HG02938 (cell line): ENCODE data around the gene INO80.

Experiments used
- ATAC-seq: cut with Tn5 transposase; IDR thresholded peaks from one replicate; pipeline ENCODE4 v1.9.1; 2021; ENCODE audit warnings: mild to moderate bottlenecking, moderate library complexity; ENCODE audit not compliant: unreplicated experiment

INO80 gene

GRCh38 chr15:41001524-41002214 is 114.4 kb downstream of the INO80 start:
- no peak for ATAC-seq

GRCh38 chr15:40999190-40999589 is 116.9 kb downstream of the INO80 start:
- no peak for ATAC-seq

- ATAC-seq: no peak
These were observed 120.4 kb downstream of the INO80 start for GRCh38 chr15:40995656-40996055.

- ATAC-seq: no peak
These were observed 123.3 kb downstream of the INO80 start for GRCh38 chr15:40992825-40993224.

- no peak for ATAC-seq
These were observed 123.8 kb downstream of the INO80 start for GRCh38 chr15:40992241-40992741.

GRCh38 chr15:40991355-40991754 is 124.7 kb downstream of the INO80 start:
- no peak for ATAC-seq

GRCh38 chr15:40990789-40991188 is 125.3 kb downstream of the INO80 start:
- no peak for ATAC-seq

- ATAC-seq: no peak
These were observed 126.0 kb downstream of the INO80 start for GRCh38 chr15:40990080-40990479.

- ATAC-seq: no peak
These were observed 127.9 kb downstream of the INO80 start for GRCh38 chr15:40988156-40988555.

GRCh38 chr15:40986820-40987219 is 129.3 kb downstream of the INO80 start:
- ATAC-seq: no peak

GRCh38 chr15:40985541-40986330 is 130.3 kb downstream of the INO80 start:
- no peak for ATAC-seq

- no peak for ATAC-seq
These were observed 131.1 kb downstream of the INO80 start for GRCh38 chr15:40984964-40985363.

GRCh38 chr15:40984406-40984805 is 131.7 kb downstream of the INO80 start:
- ATAC-seq: no peak

- ATAC-seq: no peak
These were observed 133.2 kb downstream of the INO80 start for GRCh38 chr15:40982855-40983254.

GRCh38 chr15:40981186-40981585 is 134.9 kb downstream of the INO80 start:
- ATAC-seq: no peak

GRCh38 chr15:40978562-40978961 is 137.5 kb downstream of the INO80 start:
- no peak for ATAC-seq

- ATAC-seq: no peak
These were observed 137.9 kb downstream of the INO80 start for GRCh38 chr15:40978141-40978540.

- no peak for ATAC-seq
These were observed 139.3 kb downstream of the INO80 start for GRCh38 chr15:40976819-40977218.

GRCh38 chr15:40974879-40975278 is 141.2 kb downstream of the INO80 start:
- no peak for ATAC-seq

- ATAC-seq: no peak
These were observed 146.7 kb downstream of the INO80 start for GRCh38 chr15:40969363-40969762.

- ATAC-seq: no peak
These were observed 147.6 kb downstream of the INO80 start for GRCh38 chr15:40968290-40969085.
